ENCODE data around the gene KCNQ1. TPM values are rescaled to one million over a fixed set of nuclear protein-coding genes. Genes with fewer than 3 reads are reported as not detected.

Gene KCNQ1
- total RNA-seq, 1 experiment from 2014 or later = 1.0 TPM

- Histone ChIP-seq H3K36me3 (ENCODE audit: control insufficient read depth, insufficient read depth, low read length) (no peaks in the 10 kb centered on the region), H3K4me1 (peaks cover 6% of the 10 kb centered on the region), H3K9me3 (no peaks in the 10 kb centered on the region), H3K27me3 (replicated peaks; ENCODE audit: control insufficient read depth, insufficient read depth, low read length) (no peaks in the 10 kb centered on the region), H3K4me3 (ENCODE audit: low read depth, low read length) (no peak overlapping the region)
- ChIA-PET POLR2A (no interaction called here), CTCF (no interaction called here)
- Mint-ChIP-seq H3K4me3 (ENCODE audit: unreplicated experiment) (no peak overlapping the region), H3K27me3 (ENCODE audit: insufficient read depth, unreplicated experiment) (no peaks in the 10 kb centered on the region), H3K36me3 (ENCODE audit: insufficient read depth, unreplicated experiment) (no peaks in the 10 kb centered on the region), H3K27ac (ENCODE audit: unreplicated experiment) (no peak overlapping the region), H3K4me1 (ENCODE audit: low read depth, unreplicated experiment) (peaks cover 8% of the 10 kb centered on the region), H3K9me3 (ENCODE audit: unreplicated experiment) (no peaks in the 10 kb centered on the region)
- intact Hi-C loops (cut with micrococcal nuclease; ENCODE audit: unreplicated experiment) = no loop called here
- no peak for TF ChIP-seq CTCF (IDR thresholded peaks at IDR 0.05; ENCODE audit: insufficient read depth in 1 of 2, low read depth in 1 of 2, low read length in 1 of 2, severe bottlenecking in 1 of 2, unreplicated experiment in 1 of 2)
- no peak for DNase-seq
- BruUV-seq (replicated peaks) = no TSS peak
Measured at GRCh38 chr11:2857918-2858317, 413.1 kb downstream of the KCNQ1 start.

- intact Hi-C loops (cut with micrococcal nuclease; ENCODE audit: unreplicated experiment) = no loop called here
- H3K27ac Mint-ChIP-seq (ENCODE audit: unreplicated experiment) = no peak overlapping the region
- H3K4me1 ChIP-seq = peaks cover 6% of the 10 kb centered on the region
- H3K4me1 Mint-ChIP-seq (ENCODE audit: low read depth, unreplicated experiment) = peaks cover 11% of the 10 kb centered on the region
- H3K27me3 Mint-ChIP-seq (ENCODE audit: insufficient read depth, unreplicated experiment) = no peaks in the 10 kb centered on the region
- no peaks in the 10 kb centered on the region for H3K9me3 ChIP-seq
- POLR2A ChIA-PET = no interaction called here
- H3K4me3 ChIP-seq (ENCODE audit: low read depth, low read length) = no peak overlapping the region
- no TSS peak for BruUV-seq (replicated peaks)
- no peaks in the 10 kb centered on the region for H3K27me3 ChIP-seq (replicated peaks; ENCODE audit: control insufficient read depth, insufficient read depth, low read length)
- DNase-seq = no peak
- H3K36me3 Mint-ChIP-seq (ENCODE audit: insufficient read depth, unreplicated experiment) = no peaks in the 10 kb centered on the region
- H3K36me3 ChIP-seq (ENCODE audit: control insufficient read depth, insufficient read depth, low read length) = no peaks in the 10 kb centered on the region
- CTCF ChIA-PET = no interaction called here
- no peak for TF ChIP-seq CTCF (IDR thresholded peaks at IDR 0.05; ENCODE audit: insufficient read depth in 1 of 2, low read depth in 1 of 2, low read length in 1 of 2, severe bottlenecking in 1 of 2, unreplicated experiment in 1 of 2)
- H3K9me3 Mint-ChIP-seq (ENCODE audit: unreplicated experiment) = no peaks in the 10 kb centered on the region
- H3K4me3 Mint-ChIP-seq (ENCODE audit: unreplicated experiment) = no peak overlapping the region
Measured at GRCh38 chr11:2858995-2859698, 414.3 kb downstream of the KCNQ1 start.

GRCh38 chr11:2859699-2860037 lies 414.9 kb downstream of the KCNQ1 start:
- peaks cover 17% of the 10 kb centered on the region for H3K4me1 Mint-ChIP-seq (ENCODE audit: low read depth, unreplicated experiment)

More at GRCh38 chr11:2859699-2860037, 414.9 kb downstream of the KCNQ1 start:
- H3K9me3 Mint-ChIP-seq (ENCODE audit: unreplicated experiment) = no peaks in the 10 kb centered on the region
- intact Hi-C loops (cut with micrococcal nuclease; ENCODE audit: unreplicated experiment) = no loop called here
- no peak for DNase-seq
- Histone ChIP-seq H3K4me1 (peaks cover 11% of the 10 kb centered on the region), H3K36me3 (ENCODE audit: control insufficient read depth, insufficient read depth, low read length) (no peaks in the 10 kb centered on the region), H3K4me3 (ENCODE audit: low read depth, low read length) (no peak overlapping the region), H3K9me3 (no peaks in the 10 kb centered on the region), H3K27me3 (replicated peaks; ENCODE audit: control insufficient read depth, insufficient read depth, low read length) (no peaks in the 10 kb centered on the region)
- BruUV-seq (replicated peaks) = no TSS peak
- no peaks in the 10 kb centered on the region for H3K36me3 Mint-ChIP-seq (ENCODE audit: insufficient read depth, unreplicated experiment)
- ChIA-PET POLR2A (no interaction called here), CTCF (no interaction called here)
- no peak overlapping the region for H3K4me3 Mint-ChIP-seq (ENCODE audit: unreplicated experiment)
- no peak overlapping the region for H3K27ac Mint-ChIP-seq (ENCODE audit: unreplicated experiment)
- no peak for TF ChIP-seq CTCF (IDR thresholded peaks at IDR 0.05; ENCODE audit: insufficient read depth in 1 of 2, low read depth in 1 of 2, low read length in 1 of 2, severe bottlenecking in 1 of 2, unreplicated experiment in 1 of 2)
- H3K27me3 Mint-ChIP-seq (ENCODE audit: insufficient read depth, unreplicated experiment) = no peaks in the 10 kb centered on the region

Measured in Caco-2 (cell line).